ENCODE results near the gene PTPRC.
"Not testable (repeated sequence)": the region's sequence is repeated elsewhere in the genome, so short reads cannot be mapped to it uniquely, and the experiment has no call there.

Gene PTPRC, protein sequence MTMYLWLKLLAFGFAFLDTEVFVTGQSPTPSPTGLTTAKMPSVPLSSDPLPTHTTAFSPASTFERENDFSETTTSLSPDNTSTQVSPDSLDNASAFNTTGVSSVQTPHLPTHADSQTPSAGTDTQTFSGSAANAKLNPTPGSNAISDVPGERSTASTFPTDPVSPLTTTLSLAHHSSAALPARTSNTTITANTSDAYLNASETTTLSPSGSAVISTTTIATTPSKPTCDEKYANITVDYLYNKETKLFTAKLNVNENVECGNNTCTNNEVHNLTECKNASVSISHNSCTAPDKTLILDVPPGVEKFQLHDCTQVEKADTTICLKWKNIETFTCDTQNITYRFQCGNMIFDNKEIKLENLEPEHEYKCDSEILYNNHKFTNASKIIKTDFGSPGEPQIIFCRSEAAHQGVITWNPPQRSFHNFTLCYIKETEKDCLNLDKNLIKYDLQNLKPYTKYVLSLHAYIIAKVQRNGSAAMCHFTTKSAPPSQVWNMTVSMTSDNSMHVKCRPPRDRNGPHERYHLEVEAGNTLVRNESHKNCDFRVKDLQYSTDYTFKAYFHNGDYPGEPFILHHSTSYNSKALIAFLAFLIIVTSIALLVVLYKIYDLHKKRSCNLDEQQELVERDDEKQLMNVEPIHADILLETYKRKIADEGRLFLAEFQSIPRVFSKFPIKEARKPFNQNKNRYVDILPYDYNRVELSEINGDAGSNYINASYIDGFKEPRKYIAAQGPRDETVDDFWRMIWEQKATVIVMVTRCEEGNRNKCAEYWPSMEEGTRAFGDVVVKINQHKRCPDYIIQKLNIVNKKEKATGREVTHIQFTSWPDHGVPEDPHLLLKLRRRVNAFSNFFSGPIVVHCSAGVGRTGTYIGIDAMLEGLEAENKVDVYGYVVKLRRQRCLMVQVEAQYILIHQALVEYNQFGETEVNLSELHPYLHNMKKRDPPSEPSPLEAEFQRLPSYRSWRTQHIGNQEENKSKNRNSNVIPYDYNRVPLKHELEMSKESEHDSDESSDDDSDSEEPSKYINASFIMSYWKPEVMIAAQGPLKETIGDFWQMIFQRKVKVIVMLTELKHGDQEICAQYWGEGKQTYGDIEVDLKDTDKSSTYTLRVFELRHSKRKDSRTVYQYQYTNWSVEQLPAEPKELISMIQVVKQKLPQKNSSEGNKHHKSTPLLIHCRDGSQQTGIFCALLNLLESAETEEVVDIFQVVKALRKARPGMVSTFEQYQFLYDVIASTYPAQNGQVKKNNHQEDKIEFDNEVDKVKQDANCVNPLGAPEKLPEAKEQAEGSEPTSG (N-terminal part only)

DNA sequence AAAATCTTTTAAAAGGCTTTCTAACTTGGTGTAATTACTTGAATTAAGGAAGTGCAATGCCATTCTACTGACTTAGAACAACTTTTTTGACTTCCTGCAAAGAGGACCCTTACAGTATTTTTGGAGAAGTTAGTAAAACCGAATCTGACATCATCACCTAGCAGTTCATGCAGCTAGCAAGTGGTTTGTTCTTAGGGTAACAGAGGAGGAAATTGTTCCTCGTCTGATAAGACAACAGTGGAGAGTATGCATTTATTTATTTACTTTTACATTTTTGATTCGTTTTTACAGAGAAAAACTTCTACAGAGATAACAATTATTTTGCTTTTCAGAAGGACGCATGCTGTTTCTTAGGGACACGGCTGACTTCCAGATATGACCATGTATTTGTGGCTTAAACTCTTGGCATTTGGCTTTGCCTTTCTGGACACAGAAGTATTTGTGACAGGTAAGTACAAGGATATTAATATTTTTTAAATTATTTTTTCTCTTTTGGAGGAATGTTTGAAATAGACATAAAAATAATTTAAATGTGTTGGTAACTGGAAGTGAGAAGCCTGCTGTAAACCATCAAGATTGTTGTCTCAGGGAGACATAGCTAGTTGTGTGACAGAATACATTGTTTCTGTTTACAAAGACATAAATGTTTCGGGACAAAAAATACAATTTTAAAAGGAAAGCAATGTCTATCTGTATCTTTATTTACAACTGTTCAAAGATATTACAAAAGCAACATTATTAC is at the start of gene PTPRC:
Gene PTPRC (plus strand): TSS at position 147 of the 742 bp plus-strand sequence. CDS start 229 bp downstream, at position 376.
- no peak for DNase-seq

DNA sequence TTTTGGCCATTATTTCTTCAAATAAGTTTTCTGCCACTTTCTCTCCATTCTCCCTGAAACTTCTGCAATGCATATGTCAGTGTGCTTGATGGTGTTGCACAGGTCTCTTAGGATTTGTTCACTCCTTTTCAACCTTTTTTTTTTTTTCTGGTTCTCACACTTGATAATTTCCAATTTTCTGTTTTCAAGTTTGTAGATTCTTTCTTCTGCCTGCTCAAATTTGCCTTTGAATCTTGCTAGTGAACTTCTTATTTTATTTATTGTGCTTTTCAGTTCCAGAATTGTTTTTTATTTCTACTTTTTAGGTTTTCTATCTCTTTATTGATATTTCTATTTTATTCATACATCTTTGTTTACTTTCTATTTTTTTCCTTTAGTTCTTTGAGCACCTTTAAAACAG is 48.4 kb upstream of the PTPRC start:
- no peak for DNase-seq

DNA sequence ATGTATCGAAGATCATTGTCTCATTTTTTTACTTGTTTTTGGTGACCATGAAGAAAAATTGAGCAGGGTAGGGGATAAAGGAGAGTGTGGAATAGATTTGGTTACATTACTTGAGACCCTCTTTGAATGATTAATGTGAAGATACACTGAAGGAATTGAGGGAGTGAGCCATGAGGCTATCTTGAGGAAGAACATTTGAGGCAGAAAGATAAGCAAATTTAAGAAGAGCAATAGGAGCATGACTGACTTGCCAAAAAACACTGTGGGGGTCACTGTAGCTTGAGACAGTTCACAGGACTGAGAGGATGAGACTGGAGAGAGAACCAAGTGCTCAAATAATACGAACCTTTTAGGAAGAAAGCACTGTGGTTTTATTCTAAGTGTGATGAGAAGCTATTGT is 43.1 kb upstream of the PTPRC start:
- no peak for DNase-seq

DNA sequence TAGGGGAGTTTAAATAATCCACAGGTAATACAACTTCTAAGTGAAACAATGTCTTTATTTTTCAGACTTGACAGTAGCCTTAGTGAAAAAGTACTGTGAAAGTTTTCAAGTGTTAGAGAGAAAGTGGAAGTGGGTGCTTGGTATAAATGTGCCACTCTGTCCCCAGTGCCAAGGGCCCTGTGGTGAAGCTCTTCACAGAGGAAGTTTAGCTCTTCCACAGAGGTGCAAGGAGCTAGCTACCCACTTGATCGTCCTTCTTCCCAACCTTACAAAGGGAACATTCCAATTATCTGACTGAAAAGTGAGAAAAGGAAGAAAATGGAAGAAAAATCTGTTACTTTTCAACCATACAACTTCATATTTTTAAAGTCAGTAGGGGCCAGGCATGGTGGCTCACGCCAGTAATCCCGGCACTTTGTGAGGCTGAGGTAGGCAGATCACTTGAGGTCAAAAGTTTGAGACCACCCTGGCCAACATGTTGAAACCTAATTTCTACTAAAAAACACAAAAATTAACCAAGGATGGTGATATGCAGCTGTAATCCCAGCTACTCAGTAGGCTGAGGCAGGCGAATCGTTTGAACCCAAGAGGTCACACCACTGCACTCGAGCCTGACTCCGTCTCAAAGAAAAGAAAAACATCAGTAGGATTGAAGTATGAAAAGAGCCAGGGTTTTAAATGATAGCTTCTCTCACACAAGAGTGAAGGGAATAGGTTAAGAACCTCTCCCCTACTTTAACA is 41.0 kb upstream of the PTPRC start:
- no peak for DNase-seq

DNA sequence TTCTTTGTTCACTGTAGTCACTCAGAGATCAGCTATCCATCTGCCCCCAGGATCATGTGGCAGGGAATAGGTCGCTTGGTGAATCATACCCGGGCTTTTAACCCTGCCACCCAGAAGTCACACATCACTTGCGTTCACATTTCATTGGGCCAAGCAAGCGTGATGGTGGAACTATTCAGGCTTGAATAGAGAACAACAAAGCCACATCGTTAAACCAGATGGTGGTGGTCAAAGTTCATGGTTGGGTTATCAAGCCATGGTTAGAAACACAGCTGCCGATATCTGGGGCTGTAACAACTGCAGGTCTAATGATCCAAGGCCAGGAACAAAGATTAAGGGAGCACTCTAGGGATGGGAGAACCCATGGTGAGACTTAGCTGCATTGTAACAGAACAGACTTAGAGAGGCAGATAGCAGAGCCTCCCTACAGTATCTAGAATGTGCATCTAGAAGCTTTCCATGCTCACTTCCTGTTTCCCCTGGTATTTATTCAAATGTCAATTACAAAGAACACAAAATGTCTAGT is 40.0 kb upstream of the PTPRC start:
- no peak for DNase-seq

DNA sequence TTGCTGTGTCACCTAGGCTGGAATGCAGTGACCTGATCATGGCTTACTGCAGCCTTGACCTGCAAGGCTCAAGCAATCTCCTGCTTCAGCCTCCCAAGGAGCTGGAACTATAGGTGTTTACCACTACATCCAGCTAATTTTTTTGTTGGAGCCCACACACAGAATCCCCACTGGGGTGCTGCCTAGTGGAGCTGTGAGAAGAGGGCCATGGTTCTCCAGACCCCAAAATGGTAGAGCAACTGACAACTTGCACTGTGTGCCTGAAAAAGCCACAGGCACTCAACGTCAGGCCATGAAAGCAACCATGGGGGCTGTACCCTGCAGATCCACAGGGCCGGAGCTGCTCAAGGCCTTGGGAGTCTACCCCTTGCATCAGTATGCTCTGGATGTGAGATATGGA is 39.1 kb upstream of the PTPRC start:
- no peak for DNase-seq

DNA sequence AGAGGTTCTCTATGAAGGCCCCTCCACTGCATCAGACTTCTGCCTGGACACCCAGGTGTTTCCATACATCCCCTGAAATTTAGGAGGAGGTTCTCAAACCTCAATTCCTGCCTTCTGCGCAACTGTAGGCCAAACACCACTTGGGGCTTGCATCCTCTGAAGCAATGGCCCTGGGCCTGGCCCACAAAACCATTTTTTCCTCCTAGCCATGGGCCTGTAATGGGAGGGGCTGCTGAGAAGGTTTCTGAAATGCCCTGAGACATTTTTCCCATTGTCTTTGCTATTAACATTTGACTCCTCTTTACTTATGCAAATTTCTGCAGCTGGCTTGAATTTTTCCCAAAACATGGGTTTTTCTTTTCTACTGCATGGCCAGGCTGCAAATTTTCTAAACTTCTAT is 37.9 kb upstream of the PTPRC start:
- DNase-seq, result no peak

DNA sequence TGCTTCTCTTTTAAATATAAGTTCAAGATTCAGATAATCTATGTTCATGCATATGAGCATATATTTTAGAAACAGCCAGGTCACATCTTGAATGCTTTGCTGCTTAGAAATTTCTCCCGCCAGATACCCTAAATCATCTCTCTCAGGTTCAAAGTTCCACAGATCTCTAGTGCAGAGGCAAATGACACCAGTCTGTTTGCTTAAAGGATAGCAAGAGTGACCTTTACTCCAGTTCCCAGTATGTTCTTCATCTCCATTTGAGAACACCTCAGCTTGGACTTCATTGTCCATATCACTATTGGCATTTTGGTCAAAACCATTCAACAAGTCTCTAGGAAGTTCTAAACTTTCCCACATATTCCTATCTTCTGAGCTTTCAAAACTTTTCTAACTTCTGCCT is 37.5 kb upstream of the PTPRC start:
- DNase-seq, result not testable (repeated sequence)

DNA sequence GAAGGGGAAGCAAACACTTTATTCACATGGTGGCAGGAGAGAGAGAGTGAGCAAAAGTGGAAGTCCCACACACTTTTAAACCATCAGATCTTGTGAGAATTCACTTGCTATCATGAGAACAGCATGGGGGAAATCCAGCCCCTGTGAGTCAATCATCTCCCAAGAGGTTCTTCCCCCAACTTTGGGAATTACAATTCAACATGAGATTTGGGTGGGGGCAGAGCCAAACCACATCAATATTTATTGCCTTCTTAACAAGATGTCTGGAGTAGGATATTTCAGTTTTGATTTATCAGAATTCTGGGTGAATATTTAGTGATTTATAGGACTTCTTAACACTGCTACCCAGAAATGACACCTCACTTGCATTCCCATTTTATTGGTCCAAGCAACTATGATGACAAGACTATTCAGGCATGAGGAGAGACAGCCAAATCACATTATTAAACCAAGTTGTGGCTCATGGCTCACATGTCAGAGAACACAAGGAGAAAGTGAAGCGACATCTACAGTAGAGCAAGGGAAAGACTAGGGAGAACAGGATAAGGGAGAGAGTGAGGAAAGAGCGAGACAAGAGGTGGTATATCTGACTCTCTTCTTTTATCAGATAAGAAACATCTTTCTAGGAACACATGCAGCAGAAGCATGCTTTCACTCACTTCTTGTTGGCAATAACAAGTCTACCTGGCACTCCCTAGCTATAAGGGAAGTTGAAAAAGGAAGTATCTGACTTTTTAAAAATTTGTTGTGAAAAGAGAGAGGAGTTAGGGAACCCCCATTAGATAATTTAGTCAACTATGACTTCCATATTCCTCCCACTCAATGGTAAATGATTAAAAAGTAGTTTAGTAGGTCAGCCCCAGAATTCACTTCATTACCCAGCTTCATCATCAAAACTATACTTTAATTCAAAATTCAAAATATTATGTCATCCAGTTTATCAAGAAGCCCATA is 36.6 kb upstream of the PTPRC start:
- DNase-seq, result no peak

DNA sequence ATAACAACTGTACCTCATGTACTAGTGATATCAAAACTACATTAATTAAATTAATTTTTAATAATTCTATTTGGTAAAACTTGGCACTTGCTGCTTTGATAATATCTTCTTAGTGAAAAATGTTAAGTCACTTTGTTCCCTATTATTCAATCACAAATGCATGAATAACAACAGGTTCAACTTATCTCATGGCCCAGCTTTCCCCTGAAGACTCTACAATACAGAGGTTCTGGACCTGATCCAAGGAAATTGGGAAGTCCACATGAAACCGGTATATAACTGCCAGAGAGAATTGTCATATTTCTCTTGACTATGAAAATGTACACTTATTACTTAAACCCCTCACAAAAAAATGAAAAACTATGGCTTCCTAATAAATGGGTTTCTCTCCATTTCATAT is 33.9 kb upstream of the PTPRC start:
- no peak for DNase-seq

DNA sequence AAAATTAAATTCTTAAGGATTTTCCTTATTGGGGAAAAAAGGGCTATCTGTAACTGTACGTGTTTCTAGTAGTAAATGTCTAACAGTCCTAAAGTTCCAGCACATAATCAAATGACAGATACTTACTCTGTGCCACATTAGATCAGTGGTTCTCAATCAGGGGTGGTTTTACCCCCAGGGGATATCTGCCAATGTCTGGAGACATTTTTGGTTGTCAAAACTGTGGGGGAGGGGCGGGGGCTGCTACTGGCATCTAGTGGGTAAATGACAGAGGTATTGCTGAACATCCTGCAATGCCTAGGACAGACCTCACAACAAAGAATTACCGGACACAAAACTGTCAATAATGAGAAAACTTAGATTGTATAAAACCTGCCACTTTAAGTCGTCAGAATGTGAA is 33.4 kb upstream of the PTPRC start:
- no peak for DNase-seq

DNA sequence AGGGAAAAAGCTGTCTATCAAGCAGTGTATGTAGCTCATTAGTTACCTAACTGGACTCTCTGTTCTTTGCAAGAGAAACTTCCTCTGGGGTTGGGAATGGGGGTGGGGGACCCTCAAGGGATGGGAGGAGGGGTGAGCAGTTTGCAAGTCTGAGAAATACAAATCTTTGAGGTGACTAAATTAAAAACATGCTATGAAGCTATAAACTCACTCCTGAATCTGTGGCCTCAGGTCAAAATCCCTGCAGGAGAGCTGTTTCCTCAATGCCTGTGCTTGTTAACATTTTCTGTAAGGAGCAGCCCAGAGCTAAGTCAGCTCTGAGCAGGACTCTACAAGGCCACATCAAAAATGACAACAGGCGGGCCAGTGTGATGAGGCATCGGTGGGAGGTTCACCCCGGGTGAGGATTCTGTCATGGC is 32.8 kb upstream of the PTPRC start:
- DNase-seq, result no peak

DNA sequence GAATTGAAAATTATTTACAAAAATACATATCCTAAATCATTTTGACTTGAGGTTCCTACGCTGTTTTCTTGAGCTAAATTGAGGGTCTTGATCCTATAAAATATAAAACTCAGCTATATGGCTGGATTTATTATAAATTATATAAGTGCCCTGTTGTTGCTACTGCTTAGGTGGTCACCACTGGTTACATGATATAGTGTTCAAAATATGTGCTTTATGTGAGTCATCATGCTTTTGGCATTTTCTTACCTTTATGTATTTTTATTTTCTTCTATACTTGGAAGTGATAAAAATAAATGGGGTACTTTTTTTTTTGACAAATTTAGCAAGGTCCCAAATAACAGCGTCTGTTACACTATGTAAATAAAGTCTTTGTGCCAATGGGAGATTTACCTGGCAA is 31.1 kb upstream of the PTPRC start:
- DNase-seq, result no peak

DNA sequence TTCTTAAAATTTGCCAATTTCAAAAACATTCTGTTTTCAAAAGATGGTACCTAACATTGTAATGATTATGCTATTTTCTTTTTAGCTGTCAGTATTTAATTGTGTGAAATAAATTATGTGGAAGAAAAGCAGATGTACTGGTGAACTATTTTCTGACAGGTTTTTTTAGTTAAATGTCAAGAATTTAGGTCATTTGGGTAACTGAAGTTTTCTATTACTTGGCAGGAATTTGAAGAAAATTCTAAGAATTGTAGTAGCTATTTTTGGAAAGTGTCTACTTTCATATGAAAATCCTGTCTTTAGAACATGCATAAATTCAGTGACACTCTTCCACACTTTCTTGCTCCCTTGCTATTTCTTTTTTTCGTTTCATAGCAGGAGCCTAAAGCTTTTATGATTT is 28.5 kb upstream of the PTPRC start:
- no peak for DNase-seq

DNA sequence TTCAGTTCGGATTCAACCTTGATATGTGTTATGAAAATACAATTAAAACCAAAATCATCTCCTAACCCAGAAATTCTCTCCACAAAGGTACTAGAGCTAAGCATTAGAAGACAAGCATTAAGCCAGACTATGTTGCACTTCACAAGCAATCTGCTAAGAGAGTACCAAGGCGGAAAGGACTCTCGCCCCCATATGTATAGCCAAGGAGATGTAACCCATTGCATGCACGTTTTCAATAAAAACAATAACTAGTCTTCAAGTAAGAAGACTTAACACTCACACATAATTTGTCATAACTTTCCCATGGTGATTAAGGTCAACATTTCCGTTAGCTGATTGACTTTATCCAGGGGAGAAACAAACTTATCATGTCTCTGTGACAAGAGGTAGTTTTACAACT is 27.6 kb upstream of the PTPRC start:
- DNase-seq, result no peak

DNA sequence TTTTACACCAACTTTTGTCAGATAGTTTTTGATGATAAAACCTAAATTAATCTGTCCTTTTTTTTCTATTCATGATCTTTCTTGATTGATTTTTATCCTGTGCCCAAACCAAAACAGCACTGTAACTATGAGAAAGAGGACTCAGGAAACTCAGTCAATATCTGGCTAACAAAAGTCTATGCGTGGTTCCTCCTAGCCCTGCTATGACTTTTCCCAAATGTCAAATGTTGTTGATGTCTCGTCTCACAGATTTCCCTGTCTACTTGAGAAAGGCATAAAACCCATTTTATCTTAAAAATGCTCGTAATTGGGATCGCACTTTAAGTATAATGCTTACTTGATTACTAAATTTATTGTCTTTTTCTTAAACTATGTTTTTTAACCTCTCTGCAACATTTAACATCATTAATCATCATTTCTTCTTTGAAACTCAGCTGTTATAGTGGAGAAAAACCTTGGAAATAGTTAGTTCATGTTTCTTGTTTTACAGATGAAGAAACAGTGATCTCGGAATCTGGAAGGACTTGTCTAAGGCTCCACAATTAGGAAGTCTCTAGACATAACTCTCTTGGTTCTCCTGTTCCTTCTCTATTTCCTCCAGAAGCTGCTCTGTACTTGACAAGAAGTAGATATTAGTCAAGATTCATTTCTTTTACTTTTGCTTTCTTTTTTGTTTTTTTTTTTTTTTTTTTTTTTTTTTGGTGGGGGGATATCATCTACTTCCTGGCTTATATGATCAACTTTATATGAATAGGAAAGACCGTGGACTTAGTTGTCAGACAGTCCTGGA is 26.2 kb upstream of the PTPRC start:
- DNase-seq, result no peak

DNA sequence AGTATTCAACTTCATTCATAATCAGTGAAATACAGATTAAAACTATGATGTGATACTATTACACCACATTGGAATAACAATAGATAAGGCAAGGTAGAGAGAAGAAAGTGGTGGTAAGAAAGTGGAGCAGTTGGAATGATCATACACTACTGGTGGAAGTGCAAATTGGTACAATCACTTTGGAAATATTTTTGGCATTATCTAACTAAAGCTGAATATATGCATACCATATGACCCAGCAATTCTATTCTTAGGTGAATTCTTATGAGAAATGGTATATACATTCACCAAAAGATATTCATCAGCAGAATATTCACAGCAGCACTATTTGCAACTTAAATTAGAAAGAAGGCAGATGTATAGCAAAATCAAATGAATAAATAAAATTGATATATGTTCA is 21.4 kb upstream of the PTPRC start:
- no peak for DNase-seq

DNA sequence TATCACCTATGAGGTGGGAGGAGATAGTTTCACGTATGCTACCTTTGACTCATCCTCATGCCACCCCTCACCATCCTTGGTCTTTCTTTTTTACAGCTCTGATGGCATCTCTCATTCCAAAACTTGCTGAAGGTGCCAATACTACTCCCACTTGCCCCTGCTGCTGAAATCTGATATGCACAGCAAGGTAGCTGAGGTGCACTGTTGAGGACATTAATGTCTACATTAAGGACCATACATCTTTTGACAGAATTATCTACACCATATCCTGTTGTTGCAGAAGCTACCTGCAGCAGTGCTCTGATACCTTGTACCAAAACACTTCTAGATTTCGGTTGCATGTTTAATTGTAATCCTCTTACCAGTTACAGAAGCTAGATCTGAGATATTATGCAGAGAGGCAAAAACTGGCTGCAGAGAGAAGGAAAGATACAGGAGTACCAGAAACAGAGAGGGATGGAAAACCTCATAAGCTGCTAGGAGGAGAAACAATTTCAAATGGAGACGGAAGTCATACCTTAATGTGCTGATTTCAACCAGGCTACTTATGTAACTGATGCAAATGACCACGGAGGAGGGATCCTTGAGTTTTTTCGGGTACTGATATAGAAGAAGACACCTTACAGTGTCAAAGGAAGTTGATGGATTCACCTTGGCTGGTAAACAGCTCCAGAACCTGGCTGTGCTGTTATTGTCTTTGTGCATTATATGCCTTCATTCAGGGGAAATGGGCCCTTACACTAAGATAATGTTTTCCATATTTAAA is 19.3 kb upstream of the PTPRC start:
- DNase-seq, result no peak

DNA sequence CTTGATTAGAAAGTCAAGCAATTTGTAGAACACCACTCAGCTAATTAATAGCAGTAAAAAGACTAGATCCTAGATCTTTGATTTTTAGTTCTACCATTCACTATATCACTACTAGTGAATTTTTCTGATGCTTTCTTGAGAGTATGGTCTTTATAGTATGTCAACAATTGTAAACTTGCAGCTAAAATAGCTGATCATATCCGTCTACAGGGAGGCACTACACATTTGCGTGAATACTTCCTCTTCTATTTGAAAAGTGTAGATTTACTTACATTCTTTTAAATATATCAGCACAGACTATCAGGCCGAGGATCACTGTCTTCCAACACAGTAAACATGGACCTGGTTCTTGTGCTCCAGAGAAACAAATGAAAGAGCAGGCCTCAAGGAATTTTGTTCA is 18.6 kb upstream of the PTPRC start:
- DNase-seq, result no peak

Data from activated CD4-positive, alpha-beta T cell treated with anti-CD3 and anti-CD28 coated beads for 1 hour (primary cell).